OCI-LY1 (cell line): Measurements from ENCODE around the gene KIF22.

ENCODE experiments used
- H2AFZ ChIP-seq: fragments of 200-600 bp; sonication (generic), shearing (Covaris generic); 2 replicates; pipeline ENCODE4 v1.6.0; 2014; ENCODE audit warnings: antibody characterized with exemption, mild to moderate bottlenecking, low read length
- H3F3A ChIP-seq: fragments of 200-600 bp; sonication (generic), shearing (Covaris generic); 2 replicates; pipeline ENCODE4 v1.6.0; 2014; ENCODE audit warnings: mild to moderate bottlenecking, antibody characterized with exemption, low read length, moderate library complexity; ENCODE audit not compliant: insufficient read depth
- H3K27ac ChIP-seq: fragments of 200-600 bp; sonication (generic); 2 replicates; pipeline ENCODE4 v1.5.1; 2014; ENCODE audit warnings: low read length, mixed run types, mild to moderate bottlenecking, low read depth; ENCODE audit not compliant: poor library complexity, severe bottlenecking
- H3K27me3 ChIP-seq: fragments of 200-600 bp; sonication (generic); 2 replicates; pipeline ENCODE4 v1.6.0; 2014; ENCODE audit warnings: antibody characterized with exemption, mild to moderate bottlenecking, low read length, moderate library complexity; ENCODE audit not compliant: insufficient read depth
- H3K36me3 ChIP-seq: fragments of 200-600 bp; sonication (generic); 2 replicates; pipeline ENCODE4 v1.6.1; 2014; ENCODE audit warnings: mild to moderate bottlenecking, antibody characterized with exemption, low read length, moderate library complexity, mixed read lengths; ENCODE audit not compliant: insufficient read depth
- H3K4me1 ChIP-seq: fragments of 200-600 bp; sonication (generic); 2 replicates; pipeline ENCODE4 v1.5.1; 2014; ENCODE audit warnings: mild to moderate bottlenecking, low read length, moderate library complexity; ENCODE audit not compliant: insufficient read depth, severe bottlenecking
- H3K4me2 ChIP-seq: fragments of 200-600 bp; sonication (generic), shearing (Covaris generic); 2 replicates; pipeline ENCODE4 v1.6.1; 2014; ENCODE audit warnings: low read length
- H3K4me3 ChIP-seq: fragments of 200-600 bp; sonication (generic); 2 replicates; pipeline ENCODE4 v1.5.1; 2014; ENCODE audit warnings: low read length, low read depth, mild to moderate bottlenecking, mixed read lengths; ENCODE audit not compliant: poor library complexity, severe bottlenecking
- H3K79me2 ChIP-seq: fragments of 200-600 bp; shearing (Covaris generic); 2 replicates; pipeline ENCODE4 v1.6.1; 2016; ENCODE audit warnings: mixed run types, low read length, mixed read lengths; ENCODE audit not compliant: insufficient read depth
- H3K9ac ChIP-seq: fragments of 200-600 bp; sonication (generic), shearing (Covaris generic); 2 replicates; pipeline ENCODE4 v1.6.1; 2014; ENCODE audit warnings: mild to moderate bottlenecking, low read length, mixed read lengths
- H3K9me2 ChIP-seq: fragments of 200-600 bp; sonication (generic), shearing (Covaris generic); 2 replicates; pipeline ENCODE4 v1.6.1; 2014; ENCODE audit warnings: low read depth, mild to moderate bottlenecking, low read length, mixed read lengths
- H3K9me3 ChIP-seq: fragments of 200-600 bp; shearing (Covaris generic); 2 replicates; pipeline ENCODE4 v1.6.1; 2014; ENCODE audit warnings: low read length, mixed read lengths
- H4K20me1 ChIP-seq: fragments of 200-600 bp; sonication (generic), shearing (Covaris generic); 2 replicates; pipeline ENCODE4 v1.6.0; 2016; ENCODE audit warnings: mild to moderate bottlenecking, low read length; ENCODE audit not compliant: insufficient read depth
- EZH2 ChIP-seq: fragments of 200-600 bp; sonication (generic), shearing (Covaris generic); IDR thresholded peaks from 2 replicates; pipeline ENCODE4 v1.8.0; 2017; ENCODE audit warnings: borderline replicate concordance, mixed run types, mild to moderate bottlenecking, antibody characterized with exemption, low read length, moderate library complexity, mixed read lengths
- TF ChIP-seq, protein P1 (sequence below): fragments of 200-600 bp; sonication (generic), shearing (Covaris generic); IDR thresholded peaks from 2 replicates; pipeline ENCODE4 v1.5.1; 2017; ENCODE audit warnings: mild to moderate bottlenecking, antibody characterized with exemption, low read length, moderate library complexity, mixed read lengths

The KIF22 gene

DNA sequence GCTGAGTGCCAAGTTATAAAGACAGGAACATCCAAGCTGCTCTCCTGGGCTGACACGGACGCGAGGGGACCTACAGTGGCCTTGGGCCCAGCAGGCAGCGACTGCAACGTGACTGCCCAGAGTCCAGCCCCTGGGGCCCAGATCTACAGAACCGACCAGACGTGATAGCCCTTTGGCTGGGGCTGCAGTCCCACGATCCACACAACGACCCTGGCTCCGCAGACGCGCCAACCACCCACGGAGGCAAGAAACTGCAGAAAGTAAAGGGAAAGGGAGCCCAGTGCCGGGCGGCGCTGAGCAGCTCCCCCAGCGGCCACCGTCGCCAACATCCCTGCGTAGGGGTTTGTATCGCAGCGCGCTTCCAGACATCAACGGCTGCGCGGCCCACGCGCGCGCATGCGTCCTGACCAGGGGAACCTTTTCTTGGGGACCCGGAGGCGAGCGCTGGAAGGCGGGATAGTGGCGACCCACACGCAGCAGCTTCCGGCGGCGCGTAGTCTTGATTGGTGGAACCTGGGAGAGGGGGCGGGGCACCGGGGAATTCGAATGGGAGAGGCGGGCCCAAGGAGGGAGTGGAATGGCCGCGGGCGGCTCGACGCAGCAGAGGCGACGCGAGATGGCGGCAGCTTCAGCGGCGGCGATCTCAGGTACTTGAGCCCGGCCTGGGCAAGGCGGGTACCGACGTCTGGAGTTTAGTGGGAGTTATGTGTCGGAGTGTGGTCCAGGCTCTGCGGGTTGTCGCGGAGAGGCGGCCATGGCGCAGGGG lies at the start of gene KIF22:
Gene KIF22 (plus strand): TSS at position 569 of the 766 bp plus-strand sequence. CDS start 9 bp downstream, at position 578.
- Histone ChIP-seq H2AFZ (no peak within 1 kb of the TSS), H3K9me3 (no peaks in the 10 kb centered on the region), H3K79me2 (peaks cover 47% of the 10 kb centered on the region), H3K27me3 (no peaks in the 10 kb centered on the region), H3K4me1 (peaks cover 39% of the 10 kb centered on the region), H3K9ac (peak within 1 kb of the TSS; percentile 98), H3K4me3 (peak within 1 kb of the TSS; percentile 97), H3K27ac (peak within 1 kb of the TSS; percentile 68), H3K9me2 (no peaks in the 10 kb centered on the region), H3K36me3 (peaks cover 37% of the 10 kb centered on the region), H3K4me2 (peak within 1 kb of the TSS; percentile 89), H4K20me1 (no peaks in the 10 kb centered on the region), H3F3A (no peaks in the 10 kb centered on the region)
- TF ChIP-seq, protein P1, sequence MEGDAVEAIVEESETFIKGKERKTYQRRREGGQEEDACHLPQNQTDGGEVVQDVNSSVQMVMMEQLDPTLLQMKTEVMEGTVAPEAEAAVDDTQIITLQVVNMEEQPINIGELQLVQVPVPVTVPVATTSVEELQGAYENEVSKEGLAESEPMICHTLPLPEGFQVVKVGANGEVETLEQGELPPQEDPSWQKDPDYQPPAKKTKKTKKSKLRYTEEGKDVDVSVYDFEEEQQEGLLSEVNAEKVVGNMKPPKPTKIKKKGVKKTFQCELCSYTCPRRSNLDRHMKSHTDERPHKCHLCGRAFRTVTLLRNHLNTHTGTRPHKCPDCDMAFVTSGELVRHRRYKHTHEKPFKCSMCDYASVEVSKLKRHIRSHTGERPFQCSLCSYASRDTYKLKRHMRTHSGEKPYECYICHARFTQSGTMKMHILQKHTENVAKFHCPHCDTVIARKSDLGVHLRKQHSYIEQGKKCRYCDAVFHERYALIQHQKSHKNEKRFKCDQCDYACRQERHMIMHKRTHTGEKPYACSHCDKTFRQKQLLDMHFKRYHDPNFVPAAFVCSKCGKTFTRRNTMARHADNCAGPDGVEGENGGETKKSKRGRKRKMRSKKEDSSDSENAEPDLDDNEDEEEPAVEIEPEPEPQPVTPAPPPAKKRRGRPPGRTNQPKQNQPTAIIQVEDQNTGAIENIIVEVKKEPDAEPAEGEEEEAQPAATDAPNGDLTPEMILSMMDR: peak; percentile 77
- no peak for TF ChIP-seq EZH2

DNA sequence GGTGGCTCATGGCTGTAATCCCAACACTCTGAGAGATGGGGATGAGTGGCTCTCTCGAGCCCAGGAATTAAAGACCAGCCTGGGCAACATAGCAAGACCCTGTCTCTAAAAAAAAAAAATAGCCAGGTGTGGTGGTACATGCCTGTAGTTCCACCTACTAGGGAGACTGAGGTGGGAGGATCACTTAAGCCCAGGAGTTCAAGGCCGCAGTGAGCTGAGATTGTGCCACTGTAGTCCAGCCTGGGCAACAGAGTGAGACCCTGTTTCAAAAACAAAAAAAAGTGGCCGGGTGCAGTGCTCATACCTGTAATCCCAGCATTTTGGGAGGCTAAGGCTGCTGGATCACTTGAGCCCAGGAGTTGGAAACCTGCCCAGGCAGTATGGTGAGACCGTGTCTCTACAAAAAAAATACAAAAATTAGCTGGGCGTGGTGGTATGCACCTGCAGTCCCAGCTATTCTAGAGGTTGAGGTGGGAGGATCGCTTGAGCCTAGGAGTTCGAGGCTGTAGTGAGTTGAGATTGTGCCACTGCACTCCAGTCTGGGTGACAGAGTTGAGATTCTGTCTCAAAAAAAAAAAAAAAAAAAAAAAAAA lies 47.8 kb upstream of the KIF22 start:
- no peaks in the 10 kb centered on the region for H3K27me3 ChIP-seq
- no peak overlapping the region for H3K4me2 ChIP-seq
- no peaks in the 10 kb centered on the region for H3K79me2 ChIP-seq
- H3F3A ChIP-seq: no peaks in the 10 kb centered on the region
- no peaks in the 10 kb centered on the region for H3K36me3 ChIP-seq
- H3K9me2 ChIP-seq: no peaks in the 10 kb centered on the region
- H3K27ac ChIP-seq: no peak overlapping the region
- H3K4me3 ChIP-seq: no peak overlapping the region
- peaks cover 22% of the 10 kb centered on the region for H3K4me1 ChIP-seq
- no peaks in the 10 kb centered on the region for H3K9me3 ChIP-seq
- H3K9ac ChIP-seq: no peak overlapping the region
- TF ChIP-seq, protein P1: no peak
- no peak for TF ChIP-seq EZH2
- no peak overlapping the region for H2AFZ ChIP-seq
- H4K20me1 ChIP-seq: no peaks in the 10 kb centered on the region

DNA sequence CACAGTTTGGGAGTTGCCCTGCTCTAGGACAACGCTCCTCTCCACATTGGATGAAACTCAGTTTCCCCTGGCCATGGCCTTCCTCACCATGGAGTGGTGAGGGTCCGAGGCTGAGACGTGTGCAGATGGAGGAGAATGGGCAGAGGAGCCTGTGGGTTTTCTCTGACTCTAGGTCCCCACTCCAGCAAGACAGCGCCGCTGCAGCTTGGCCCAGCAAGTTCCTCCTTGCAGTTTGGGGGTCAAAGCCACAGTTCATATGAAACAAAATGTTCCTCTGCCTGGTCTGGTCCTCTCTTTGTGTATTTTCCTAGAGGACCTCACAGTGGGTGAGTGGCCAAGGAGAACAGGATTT lies 47.1 kb upstream of the KIF22 start:
- no peaks in the 10 kb centered on the region; the same call in 1 of the 2 replicates for H3K27me3 ChIP-seq
- no peaks in the 10 kb centered on the region for H3K79me2 ChIP-seq
- no peak overlapping the region for H3K9ac ChIP-seq
- H3K27ac ChIP-seq: no peak overlapping the region
- no peaks in the 10 kb centered on the region for H3K36me3 ChIP-seq
- H3K4me3 ChIP-seq: no peak overlapping the region
- H3K4me1 ChIP-seq: peaks cover 15% of the 10 kb centered on the region
- no peak overlapping the region for H2AFZ ChIP-seq
- no peaks in the 10 kb centered on the region for H3K9me3 ChIP-seq
- no peaks in the 10 kb centered on the region for H4K20me1 ChIP-seq
- no peak overlapping the region for H3K4me2 ChIP-seq
- TF ChIP-seq EZH2: no peak
- TF ChIP-seq, protein P1: no peak
- no peaks in the 10 kb centered on the region for H3K9me2 ChIP-seq
- H3F3A ChIP-seq: no peaks in the 10 kb centered on the region
